NCI-H1694 (cell line): ENCODE measurements around the gene GGT6.
"Not testable (repeated sequence)": the region's sequence is repeated elsewhere in the genome, so short reads cannot be mapped to it uniquely, and the experiment has no call there.

Experiments
- DNase-seq: peaks from one replicate; lab custom pipeline; 2025; lab: John Stamatoyannopoulos, UW

GGT6 gene

DNA sequence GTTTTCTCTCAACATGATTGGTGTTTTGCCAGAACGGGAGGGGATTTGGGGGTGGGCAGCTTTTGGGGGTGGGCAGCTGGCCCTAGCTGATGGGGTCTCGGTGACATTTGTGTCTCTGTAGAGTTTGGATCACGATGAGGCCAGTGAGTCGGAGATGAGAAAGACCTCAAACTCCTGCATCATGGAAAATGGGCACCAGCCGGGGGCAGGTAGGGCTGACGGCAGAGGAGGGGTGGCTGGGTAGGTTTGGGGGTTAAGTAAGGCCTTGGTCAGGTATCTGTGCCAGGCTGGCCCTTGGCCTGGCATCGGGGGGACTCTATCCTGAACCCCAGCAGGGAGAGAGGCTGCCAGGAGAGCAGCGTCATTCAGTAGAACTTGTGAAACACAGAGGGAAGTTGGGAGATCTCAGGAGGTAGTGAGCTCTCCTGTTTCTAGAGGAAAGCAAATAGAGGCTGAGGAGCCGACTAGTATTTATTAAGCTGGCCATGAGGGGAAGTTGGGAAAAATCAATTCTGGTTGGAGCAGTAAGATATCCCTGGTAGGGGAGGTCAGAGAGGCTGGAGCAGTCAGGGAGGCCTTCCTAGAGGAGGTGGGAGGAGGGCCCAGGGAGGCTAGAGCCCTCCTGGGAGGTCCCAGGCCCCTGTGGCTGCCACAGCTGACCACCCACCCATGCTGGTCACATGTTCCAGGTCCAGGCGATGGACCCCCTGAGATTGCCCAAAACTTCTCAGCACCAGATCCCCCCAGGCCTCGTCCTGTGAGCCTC lies 32.0 kb upstream of the GGT6 start:
- DNase-seq = no peak

DNA sequence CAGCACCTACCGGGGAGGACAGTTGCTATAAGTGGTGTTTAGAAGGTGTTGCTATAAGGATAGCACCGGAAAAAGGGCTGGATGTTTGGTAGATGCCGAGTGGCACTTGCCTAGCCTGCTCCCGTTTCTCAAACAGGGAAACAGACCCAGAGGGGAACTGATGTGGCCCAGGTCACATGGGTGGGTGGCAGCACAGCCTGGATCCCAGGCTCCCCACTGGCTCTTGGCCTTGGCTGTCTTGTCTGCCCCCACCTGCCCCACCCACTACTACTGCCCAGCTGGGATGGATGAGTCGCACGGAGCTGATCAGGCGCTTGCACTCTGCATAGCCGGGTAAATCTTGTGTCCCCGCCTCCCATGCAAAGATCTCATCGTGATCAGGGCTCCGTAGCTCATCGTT lies 31.2 kb upstream of the GGT6 start:
- no peak for DNase-seq

DNA sequence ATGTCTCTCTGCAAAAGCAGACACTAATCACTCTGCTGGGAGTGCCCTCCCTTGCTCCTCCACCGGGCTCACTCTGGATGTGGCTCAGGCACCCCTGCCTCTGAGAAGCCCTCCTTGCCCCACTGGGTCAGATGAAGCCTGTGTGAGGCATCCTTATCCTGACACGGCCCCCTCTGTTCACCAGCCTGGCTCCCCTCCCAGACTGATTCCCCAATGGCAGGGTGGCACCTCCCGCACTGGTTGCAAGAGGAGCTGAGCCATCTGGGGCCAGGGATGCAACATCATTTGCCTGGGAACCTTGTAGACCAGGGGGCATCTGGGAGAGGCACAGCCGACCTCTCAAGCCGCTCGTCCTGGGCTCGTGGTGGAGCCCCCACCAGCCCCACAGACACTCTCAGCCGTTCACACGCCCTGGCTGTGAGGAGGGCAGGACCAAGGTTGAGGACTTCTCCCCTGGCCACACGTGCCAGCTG lies 30.6 kb upstream of the GGT6 start:
- no peak for DNase-seq

DNA sequence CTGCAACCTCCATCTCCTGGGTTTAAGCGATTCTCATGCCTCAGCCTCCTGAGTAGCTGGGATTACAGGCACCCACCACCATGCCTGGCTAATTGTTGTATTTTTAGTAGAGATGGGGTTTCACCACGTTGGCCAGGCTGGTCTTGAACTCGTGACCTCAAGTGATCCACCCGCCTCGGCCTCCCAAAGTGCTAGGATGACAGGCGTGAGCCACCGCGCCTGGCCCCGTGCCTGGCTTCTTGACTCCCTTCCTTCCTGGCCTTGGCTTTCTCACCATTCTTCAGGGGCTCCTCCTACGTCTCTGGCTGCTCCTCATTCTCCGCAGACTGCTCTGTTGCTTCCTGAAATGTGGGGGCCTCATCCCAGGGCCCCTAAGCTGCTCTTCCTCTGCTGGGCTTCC lies 29.7 kb upstream of the GGT6 start:
- not testable (repeated sequence) for DNase-seq

DNA sequence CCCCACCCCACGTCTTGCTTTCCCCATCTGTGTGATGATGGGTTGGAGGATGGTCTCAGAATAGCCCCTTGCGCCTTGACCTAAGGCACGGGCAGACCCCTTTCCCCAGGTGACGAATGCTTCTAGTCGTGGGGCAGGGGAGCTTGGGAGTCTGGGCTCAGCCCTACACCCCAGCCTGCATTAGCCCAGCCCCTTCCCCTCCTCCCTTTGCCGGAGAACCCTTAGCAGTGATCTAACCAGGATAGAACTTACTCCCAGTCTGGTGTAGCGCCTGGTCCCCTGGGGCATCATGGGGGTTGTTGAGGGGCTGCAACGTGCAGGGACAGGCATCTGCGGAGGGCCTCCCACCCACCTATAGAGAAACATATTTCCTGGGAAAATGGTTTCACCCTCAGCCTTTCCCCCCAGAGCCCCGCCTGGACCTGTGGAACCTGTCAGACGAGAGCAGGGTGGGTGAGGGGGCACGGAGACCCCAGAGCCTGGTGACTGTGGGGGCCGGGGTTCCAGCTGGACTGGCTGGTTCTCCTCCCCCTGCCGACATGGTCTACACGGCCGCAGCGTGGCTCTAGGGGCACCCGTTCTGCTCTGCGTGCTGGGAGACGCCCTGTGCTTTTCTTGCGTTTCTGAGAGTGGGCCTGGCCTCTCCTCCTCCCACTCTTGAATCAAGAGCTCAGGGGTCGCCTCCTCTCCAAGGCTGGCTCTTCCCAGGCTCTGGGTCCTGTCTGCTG lies 28.7 kb upstream of the GGT6 start:
- no peak for DNase-seq

DNA sequence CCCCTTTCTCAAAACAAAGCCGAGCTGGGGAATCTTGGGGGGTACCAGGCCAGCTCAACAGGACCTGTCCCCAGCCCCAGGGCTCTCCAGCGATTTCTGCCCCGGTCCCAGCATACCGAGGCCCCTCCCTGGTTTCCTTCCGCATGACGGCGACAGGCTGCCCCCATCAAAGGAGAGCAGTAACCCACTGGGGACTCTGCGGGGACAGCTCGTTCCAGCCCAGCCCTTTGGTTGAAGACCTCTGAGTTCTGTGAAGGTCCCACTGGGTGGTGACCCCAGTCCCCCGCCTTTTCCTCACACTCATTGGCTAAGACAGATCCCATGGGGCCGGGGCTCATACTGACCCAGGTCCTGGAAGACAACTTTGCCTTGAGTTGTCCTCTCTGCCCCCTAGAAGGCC lies 28.0 kb upstream of the GGT6 start:
- no peak for DNase-seq

DNA sequence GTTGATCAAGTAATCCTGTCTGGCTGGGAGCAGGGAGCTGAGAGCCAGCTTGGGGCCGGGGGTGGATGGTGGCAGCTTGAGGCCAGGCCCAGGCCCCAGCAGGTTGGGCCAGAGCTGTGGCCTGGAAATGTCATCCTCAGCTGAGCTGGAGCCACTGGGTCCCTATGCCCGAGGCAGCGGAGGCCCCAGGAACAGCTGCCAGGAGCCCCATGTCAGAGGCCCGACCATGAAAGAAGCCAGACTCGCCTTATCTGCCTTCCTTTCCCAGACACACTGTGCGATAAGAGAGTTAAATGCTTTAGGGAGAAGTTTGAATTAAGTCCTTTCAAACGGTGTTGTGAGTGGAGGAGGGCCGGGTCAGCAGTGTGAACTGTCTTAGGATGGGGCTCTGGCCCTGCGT lies 27.4 kb upstream of the GGT6 start:
- DNase-seq = no peak

DNA sequence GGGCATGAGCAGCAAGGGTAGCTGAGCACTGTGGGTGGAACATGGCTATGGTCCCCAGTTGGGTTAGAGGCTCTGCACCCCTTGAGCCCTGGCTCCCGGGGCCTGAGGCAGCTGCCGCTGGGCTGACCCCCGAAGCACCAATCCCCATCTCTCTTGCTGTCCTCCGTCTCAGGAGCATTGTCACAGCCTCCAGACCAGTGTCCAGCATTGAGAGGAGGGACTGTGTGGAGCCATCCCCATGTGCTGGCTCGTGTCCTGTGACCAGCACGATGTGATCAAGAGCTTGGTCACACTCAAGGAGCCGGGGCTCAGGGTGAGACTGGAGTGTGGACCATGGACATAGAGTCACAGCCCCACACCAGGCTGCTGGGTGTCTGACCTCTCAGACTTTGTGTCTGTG lies 26.8 kb upstream of the GGT6 start:
- no peak for DNase-seq

DNA sequence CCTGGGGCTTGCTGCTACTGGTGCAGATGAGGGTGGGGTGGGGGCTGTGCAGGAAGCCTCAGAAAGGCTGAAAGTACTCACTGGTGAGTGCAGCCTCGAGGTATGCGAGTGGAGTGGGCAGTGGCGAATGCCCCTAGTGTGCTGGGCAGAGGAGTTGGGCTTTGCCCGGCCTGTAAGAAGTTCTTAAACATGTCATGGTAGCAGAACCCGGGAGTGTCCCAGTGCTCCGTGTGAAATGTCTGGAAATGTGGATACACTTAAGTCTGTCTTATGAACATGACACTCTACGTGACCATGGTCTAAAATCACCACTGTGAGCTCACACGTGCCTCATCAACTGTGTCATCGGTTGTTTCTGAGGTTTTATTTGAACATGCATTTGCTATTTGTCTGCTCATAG lies 25.7 kb upstream of the GGT6 start:
- no peak for DNase-seq

DNA sequence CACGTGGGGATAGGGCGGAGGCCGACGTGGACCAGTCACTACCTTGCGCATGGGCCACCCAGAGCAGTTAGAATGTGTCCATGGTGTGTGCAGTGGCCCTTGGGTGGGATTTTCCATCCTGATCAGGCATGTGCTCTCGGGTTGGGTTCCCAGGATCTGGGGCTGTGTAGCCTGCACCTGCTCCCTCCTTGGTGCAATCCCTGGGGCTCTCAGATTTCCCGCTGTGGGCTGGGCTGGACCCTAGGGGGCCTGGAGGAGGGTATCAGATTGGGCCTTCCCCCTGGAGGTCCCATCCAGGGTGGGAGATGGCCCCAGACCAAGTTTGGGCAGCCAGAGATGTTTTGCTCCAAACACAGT lies 25.2 kb upstream of the GGT6 start:
- no peak for DNase-seq

DNA sequence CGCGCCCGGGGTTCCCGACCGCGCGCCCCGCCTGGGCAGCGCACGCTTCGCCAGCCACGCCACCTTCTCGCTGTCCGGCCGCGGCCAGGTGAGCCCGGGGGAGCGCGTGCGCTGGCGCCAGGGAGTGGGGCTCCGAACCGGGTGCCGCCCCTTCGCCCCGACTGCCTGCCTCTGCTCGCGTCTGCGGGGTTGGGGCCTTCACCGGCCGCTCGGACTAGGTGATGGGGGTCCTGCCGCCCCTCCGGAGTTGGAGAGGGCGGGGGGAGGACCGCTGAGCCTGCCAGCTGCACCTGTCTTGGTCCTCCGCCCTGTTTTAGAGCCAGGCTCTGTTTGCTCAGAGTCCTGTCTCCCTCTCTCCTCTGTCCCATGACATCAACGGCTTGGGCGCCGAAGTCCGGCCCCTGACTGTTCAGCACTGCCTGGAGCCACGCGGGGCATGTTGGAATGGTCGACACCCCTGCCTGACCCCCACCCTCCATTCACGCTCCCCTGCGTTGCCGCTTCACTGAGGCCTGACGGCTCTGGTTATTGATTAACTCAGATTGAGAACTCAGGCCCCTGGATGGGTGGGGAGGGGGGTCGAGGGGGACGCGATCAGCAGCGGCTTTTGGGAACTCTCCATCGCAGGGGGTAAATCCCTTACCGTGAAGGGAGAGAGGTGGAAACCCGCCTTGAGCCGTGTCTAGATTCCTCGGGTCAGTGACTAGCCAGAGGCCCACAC lies 24.7 kb upstream of the GGT6 start:
- DNase-seq = no peak

DNA sequence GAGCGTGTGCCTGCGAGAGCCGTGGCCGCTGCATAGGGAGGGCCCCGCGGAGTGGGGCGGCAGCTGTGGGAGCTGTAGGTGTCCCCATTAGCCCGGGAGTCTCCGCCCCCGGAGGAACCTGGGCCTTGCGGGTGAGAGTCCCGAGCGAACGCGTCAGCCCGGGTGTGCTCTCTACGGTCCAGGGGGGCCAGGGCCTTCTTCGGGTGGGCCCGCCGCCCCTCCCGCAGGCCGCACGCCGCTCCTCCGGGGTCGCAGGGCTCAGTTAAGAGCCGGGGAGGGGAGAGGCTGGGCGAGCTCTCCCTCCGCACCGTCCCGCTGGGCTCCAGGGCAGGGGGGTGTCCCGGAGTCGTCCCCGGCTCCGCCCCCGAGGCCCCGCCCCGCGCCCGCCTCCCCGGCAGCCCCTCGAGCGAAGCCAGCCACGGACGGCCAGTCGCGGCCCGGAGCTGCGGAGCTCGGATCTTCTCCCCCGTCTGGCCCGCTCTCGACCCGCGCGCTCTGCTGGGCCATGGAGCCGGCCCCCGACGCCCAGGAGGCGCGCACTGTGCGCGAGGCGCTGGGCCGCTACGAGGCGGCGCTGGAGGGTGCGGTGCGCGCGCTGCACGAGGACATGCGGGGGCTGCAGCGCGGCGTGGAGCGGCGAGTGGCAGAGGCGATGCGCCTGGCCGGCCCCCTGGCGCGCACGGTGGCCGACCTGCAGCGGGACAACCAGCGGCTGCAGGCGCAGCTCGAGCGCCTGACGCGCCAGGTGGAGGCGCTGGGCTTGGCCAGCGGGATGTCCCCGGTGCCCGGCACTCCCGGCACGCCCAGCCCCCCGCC lies 23.9 kb upstream of the GGT6 start, which contains the start of gene SMTNL2:
Gene SMTNL2 (plus strand): TSS at position 429 of the 816 bp plus-strand sequence. CDS start 77 bp downstream, at position 506.
- DNase-seq = peak; percentile 56

DNA sequence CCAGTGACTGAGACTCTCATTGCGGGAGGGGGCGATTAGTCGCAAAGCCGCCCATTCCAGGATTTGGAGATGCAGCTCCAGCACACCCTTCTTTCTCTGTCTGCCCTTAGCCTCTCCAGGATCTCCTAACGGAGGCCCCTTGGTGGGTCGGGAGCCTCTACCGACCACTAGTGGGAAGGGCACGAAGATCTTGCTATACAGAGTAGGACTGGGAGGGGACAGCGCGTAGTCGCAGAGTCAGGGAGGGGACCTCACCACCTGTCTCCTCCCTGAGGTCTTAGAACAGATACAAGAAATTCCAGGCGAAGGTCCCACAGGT lies 23.4 kb upstream of the GGT6 start:
- peak; percentile 78 for DNase-seq

DNA sequence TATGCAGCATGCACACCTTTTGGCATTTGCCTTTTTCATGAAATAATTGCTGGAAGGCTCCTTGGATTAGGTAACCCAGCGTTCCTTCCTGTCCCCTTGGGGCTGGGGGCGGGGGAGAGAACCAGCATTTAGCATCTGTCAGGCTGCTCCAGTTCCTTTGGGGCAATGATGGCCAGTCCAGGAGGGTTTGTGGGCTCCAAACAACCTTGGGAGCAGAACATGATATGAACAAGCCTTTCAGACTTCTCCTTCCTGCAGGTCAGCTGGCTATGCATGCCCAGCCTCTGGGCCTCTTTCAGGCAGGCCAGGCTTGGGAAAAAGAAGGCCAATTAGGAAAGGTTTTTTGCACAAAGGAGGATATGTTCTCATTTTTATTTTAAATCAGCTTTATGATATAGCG lies 22.8 kb upstream of the GGT6 start:
- no peak for DNase-seq

DNA sequence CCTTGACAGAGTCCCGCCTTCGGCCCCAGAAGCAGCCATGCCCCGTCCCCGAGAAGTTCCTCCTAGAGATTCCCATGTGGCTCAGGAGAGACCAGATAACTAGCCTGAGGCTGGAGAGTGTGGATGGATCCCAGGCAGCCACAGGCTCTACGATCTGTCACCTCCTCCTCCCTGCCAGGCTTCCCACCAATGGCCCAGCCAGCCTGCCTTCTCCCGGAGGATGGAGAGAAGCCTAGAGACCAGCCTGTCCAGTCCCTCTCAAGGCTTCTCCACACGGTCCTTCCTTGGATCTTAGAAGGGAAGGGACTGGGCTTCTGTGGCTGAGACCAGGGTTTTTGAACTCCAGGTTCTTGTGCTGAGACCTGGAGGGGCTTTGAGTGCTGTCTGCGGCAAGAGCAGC lies 22.3 kb upstream of the GGT6 start:
- DNase-seq = no peak

DNA sequence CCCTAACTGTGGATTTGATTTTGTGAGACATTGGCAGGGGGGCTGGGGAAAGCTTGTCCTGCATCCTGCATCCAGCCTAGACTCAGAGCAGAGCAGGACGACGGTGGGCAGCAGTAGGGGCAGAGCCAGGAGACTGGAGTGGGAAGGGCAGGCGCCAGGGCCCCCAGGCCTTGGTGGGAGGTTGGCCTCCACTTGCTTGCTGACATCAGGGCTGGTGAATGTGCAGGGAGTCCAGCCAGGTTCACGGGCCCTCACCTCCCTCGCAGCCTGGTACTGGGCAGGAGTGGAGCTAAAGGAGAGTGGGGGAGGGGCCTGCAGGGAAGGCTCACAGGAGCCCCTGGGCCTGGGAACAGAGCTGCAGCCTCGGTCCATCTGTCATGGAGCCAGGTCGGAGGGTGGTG lies 21.7 kb upstream of the GGT6 start:
- DNase-seq = no peak

DNA sequence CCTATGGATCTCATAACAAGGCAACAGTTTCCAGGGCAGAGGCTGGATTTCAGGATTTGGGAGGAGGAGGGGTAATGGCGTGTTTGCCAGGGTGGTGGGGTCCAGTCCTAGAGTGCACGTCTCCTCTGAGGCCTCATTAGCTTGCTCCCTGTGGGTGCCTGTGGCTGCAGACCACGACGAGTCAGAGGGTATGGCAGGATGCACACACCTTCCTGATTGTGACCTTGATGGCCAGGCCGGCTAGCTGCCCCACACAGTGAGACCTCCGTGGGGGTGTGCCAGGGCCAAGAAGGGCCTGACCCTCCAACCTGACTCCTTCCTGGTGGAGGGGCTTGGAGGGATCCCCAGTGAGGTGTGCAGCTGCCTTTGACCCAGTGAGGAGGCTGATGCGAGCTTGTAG lies 19.9 kb upstream of the GGT6 start:
- no peak for DNase-seq

DNA sequence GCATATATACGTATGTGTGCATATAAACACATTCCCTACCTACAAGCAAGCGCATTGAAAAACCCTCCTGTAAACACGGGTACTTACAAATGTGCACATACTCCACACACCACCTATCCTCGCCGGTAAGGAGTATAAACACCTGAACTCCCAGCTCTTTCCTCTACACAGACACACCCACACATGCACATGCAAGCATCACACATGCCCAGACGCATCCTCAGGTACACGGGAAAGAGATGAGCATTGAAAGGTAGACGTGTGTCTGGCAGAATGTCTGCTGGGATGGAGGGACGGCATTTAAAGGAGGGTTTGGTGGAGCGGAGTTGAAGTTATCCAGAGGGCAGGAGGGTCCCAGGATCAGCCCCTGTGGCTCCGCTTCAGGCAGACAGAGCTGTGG lies 19.3 kb upstream of the GGT6 start:
- no peak for DNase-seq

DNA sequence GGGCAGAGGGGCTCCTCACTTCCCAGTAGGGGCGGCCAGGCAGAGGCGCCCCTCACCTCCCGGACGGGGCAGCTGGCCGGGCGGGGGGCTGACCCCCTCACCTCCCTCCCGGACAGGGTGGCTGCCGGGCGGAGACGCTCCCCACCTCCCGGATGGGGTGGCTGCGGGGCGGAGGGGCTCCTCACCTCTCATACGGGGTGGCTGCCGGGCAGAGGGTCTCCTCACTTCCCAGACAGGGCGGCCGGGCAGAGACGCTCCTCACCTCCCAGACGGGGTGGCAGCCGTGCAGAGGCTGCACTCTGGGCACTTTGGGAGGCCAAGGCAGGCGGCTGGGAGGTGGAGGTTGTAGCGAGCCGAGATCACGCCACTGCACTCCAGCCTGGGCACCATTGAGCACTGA lies 18.0 kb upstream of the GGT6 start:
- not testable (repeated sequence) for DNase-seq

DNA sequence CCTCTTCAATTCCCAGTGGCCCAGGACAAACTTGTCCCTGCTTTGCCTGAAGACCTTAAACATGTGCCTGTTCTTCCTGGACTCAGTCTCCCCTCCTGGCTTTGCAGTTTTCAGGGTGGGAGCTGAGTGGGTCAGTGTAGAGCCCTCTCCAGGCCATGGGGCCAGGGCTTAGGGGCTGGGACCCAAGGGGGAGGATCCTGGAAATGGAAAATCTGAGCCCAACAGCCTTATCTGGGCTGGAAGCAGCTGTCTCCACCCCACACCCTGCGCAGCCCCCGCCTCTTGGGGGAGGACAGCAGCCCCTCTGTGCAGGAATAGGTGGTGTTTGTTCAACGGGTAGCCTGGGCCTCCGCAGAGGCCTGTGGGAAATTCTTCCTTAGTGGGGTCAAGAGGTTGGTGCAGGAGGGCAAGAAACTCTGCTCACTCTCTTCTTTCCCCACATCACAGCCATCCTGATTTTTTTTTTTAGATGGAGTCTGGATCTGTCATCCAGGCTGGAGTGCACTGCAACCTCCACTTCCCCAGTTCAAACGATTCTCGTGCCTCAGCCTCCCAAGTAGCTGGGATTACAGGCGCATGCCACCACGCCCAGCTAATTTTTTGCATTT lies 17.1 kb upstream of the GGT6 start:
- no peak for DNase-seq

DNA sequence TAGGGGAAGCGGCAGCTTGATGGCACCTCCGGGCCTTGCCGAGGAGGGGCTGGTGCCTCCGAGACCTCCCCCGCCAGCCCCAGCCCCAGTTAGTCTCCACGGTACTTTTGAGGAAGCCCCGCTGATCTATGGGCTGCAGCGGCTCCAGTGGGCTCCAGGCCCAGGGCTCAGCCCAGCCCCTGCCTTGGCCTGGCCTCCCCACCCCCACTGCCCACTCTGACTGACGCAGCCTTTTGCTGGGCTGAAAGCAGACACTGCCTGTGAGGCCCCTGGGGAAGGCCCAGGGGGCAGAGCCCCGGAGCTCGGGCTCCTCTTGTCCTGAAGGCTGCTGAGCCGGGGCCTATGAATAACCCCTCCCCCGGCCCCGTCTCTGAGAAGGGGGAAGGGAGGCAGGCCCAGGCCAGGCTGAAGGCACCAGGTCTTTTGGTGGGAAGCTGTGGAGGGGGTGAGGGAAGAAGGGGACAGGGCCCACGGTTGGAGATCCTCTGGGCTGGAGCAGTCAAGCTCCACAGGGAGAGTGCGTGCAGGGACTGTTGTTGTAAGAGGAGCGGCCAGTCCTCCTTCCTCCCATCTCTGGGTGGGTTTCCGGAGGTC lies 16.4 kb upstream of the GGT6 start:
- DNase-seq = no peak
